Measurements from ENCODE around the gene FERMT2. TPM values are rescaled to one million over a fixed set of nuclear protein-coding genes. Genes with fewer than 3 reads are reported as not detected.

The FERMT2 gene
- total RNA-seq, 1 donor from 2014 or later = 0.51 TPM

DNA sequence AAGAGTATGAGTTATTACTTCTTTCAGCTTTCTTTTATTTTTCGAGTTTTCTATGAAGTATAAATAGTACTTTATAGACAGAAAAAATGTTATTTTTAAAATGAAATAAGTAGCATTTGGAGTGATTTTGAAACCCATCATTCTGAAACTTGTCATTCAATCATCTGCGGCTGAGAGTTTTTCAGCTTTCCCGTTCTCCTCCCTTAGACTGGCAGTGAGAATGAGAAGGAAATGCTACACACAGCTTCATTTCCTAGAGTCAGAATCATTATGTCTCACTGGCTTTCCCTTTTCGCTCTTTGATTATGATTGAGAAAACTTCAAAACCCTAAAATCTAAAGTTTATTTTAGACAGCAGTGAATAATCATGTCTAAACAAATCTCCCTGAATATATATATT lies 125.8 kb downstream of the FERMT2 start:
- ATAC-seq (ENCODE audit: low read depth) (no peak), DNase-seq (no peak)
- Mint-ChIP-seq H3K27ac (no peak overlapping the region), H3K4me3 (no peak overlapping the region), H3K27me3 (peaks cover 2% of the 10 kb centered on the region), H3K9me3 (no peaks in the 10 kb centered on the region), H3K4me1 (no peaks in the 10 kb centered on the region), H3K36me3 (ENCODE audit: low read depth) (no peaks in the 10 kb centered on the region)
- ChIA-PET CTCF (interaction anchor here (0.6 to 2.4 kb wide), 7 partner anchors 10 to 1352 kb away, joined by 3 to 20 read pairs (median 5); no protein-coding TSS in a partner anchor), POLR2A (interaction anchor here (0.7 kb wide), 1 partner anchor 131 kb away, joined by 7 read pairs; no protein-coding TSS in a partner anchor)
- TF ChIP-seq, protein P1, sequence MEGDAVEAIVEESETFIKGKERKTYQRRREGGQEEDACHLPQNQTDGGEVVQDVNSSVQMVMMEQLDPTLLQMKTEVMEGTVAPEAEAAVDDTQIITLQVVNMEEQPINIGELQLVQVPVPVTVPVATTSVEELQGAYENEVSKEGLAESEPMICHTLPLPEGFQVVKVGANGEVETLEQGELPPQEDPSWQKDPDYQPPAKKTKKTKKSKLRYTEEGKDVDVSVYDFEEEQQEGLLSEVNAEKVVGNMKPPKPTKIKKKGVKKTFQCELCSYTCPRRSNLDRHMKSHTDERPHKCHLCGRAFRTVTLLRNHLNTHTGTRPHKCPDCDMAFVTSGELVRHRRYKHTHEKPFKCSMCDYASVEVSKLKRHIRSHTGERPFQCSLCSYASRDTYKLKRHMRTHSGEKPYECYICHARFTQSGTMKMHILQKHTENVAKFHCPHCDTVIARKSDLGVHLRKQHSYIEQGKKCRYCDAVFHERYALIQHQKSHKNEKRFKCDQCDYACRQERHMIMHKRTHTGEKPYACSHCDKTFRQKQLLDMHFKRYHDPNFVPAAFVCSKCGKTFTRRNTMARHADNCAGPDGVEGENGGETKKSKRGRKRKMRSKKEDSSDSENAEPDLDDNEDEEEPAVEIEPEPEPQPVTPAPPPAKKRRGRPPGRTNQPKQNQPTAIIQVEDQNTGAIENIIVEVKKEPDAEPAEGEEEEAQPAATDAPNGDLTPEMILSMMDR (IDR thresholded peaks at IDR 0.05) = no peak
- intact Hi-C loops (cut with micrococcal nuclease) = no loop called here

DNA sequence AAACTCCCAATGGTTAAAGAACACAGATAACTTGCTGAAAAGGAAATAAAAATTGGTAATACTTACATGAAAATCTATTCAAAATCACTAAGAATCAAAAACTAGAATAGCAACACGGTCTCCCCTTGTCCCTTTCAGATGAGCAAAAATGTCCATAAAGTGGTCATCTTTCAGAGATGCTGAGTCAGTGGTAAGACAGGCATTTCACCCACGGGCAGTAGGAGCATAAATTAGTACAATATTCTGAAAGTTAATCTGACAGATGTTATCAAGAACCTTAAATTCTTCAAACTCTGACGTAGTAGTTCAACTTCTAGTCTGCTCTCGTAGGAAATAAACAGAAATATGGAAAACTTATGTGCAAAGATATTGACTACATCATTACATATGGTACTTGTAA lies 126.4 kb downstream of the FERMT2 start:
- Mint-ChIP-seq H3K4me3 (no peak overlapping the region), H3K9me3 (no peaks in the 10 kb centered on the region), H3K36me3 (ENCODE audit: low read depth) (no peaks in the 10 kb centered on the region), H3K27me3 (peaks cover 2% of the 10 kb centered on the region), H3K4me1 (no peaks in the 10 kb centered on the region), H3K27ac (no peak overlapping the region)
- CTCF ChIA-PET = interaction anchor here (0.6 to 2.4 kb wide), 7 partner anchors 9 to 481 kb away, joined by 3 to 20 read pairs (median 5); no protein-coding TSS in a partner anchor
- POLR2A ChIA-PET = no interaction called here
- TF ChIP-seq, protein P1 (IDR thresholded peaks at IDR 0.05) = no peak
- DNase-seq (no peak), ATAC-seq (ENCODE audit: low read depth) (no peak)
- intact Hi-C loops (cut with micrococcal nuclease) = loop anchor here (5.0 kb wide), 1 partner anchor 1523 kb away; no protein-coding TSS in a partner anchor

DNA sequence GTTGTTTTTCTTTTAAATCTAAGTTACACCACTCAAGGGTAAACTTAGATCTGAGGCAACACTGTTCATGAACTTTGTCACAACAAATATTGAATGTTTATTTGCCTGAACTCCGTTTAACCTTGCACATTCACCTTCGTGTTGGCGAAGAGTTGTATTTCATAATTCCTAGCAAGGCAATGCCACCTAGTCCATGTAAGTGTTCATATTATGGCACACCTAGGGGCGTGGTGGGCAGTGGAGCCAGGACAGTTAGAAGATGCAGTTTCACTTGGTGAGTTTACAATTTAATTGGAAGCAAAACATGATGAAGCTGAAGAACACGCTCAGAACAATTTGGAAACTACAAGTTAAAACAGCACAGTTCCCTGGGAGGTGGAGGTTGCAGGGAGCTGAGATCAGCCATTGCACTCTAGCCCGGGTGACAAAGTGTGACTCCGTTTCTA lies 129.0 kb downstream of the FERMT2 start:
- H3K27ac Mint-ChIP-seq = no peak overlapping the region
- H3K36me3 Mint-ChIP-seq (ENCODE audit: low read depth) = no peaks in the 10 kb centered on the region
- DNase-seq = no peak
- H3K27me3 Mint-ChIP-seq = peaks cover 2% of the 10 kb centered on the region
- H3K4me1 Mint-ChIP-seq = no peaks in the 10 kb centered on the region
- intact Hi-C loops (cut with micrococcal nuclease) = loop anchor here (5.0 kb wide), 1 partner anchor 1525 kb away; no protein-coding TSS in a partner anchor
- POLR2A ChIA-PET = no interaction called here
- no peak for ATAC-seq (ENCODE audit: low read depth)
- H3K9me3 Mint-ChIP-seq = no peaks in the 10 kb centered on the region
- TF ChIP-seq, protein P1 (IDR thresholded peaks at IDR 0.05) = no peak
- CTCF ChIA-PET = interaction anchor here (2.8 kb wide), 1 partner anchor 139 kb away, joined by 7 read pairs; no protein-coding TSS in a partner anchor
- no peak overlapping the region for H3K4me3 Mint-ChIP-seq

DNA sequence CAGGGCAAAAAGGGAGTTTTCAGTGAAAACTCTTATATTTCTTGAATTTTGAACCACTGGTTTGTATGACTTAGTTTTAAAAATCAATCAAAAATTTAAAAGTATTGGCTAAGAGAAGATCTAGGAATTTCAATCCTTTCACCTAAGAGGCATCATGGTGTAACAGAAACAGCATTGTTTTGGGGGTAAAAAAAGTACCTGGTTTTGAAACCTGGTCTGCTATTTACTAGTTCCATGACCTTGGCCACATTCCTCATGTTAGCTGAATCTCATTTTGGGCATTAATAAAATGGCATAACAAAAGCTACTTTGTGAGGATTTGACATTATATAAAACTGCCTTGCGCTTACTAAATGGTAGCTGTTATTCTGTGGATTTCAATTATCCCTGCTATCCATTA lies 142.7 kb downstream of the FERMT2 start:
- H3K27me3 Mint-ChIP-seq = no peaks in the 10 kb centered on the region
- ATAC-seq (ENCODE audit: low read depth) = no peak
- H3K36me3 Mint-ChIP-seq (ENCODE audit: low read depth) = no peaks in the 10 kb centered on the region
- no peaks in the 10 kb centered on the region for H3K4me1 Mint-ChIP-seq
- no peaks in the 10 kb centered on the region for H3K9me3 Mint-ChIP-seq
- no peak for DNase-seq
- TF ChIP-seq, protein P1 (IDR thresholded peaks at IDR 0.05) = no peak
- ChIA-PET POLR2A (interaction anchor here (0.6 kb wide), 1 partner anchor 25 kb away, joined by 5 read pairs; no protein-coding TSS in a partner anchor), CTCF (no interaction called here)
- intact Hi-C loops (cut with micrococcal nuclease) = no loop called here
- no peak overlapping the region for H3K27ac Mint-ChIP-seq
- H3K4me3 Mint-ChIP-seq = no peak overlapping the region

Other genes starting within 250 kb of the FERMT2 start
- 94.8 and 97.6 TPM in 2 replicates for gene PSMC6, start 243.8 kb downstream of the FERMT2 start, total RNA-seq
- 13.1 and 13.5 TPM in 2 replicates for gene STYX, start 220.9 kb downstream of the FERMT2 start, total RNA-seq
- gene GNPNAT1, start 159.4 kb downstream of the FERMT2 start, total RNA-seq = 9.7 and 11.4 TPM in 2 replicates
- 44.0 and 59.8 TPM in 2 replicates for gene DDHD1, start 202.3 kb upstream of the FERMT2 start, total RNA-seq

Data from activated B cell treated with CpG ODN at 0.5 μM for 24 hours (primary cell).